HG03565 (cell line): ENCODE measurements around the gene COMMD7.

ENCODE experiments used
- ATAC-seq: cut with Tn5 transposase; IDR thresholded peaks from one replicate; pipeline ENCODE4 v1.9.1; 2021; ENCODE audit warnings: mild to moderate bottlenecking, moderate library complexity; ENCODE audit not compliant: unreplicated experiment

COMMD7 gene

GRCh38 chr20:32652739-32653526 is 90.3 kb downstream of the COMMD7 start:
- no peak for ATAC-seq
